Mononuclear cell (primary cell): ENCODE results near the gene SCMH1. TPM values are rescaled to one million over a fixed set of nuclear protein-coding genes. Genes with fewer than 3 reads are reported as not detected.

Experiments used
- H3K27me3 ChIP-seq: 2 replicates; pipeline ENCODE4 v1.6.0; 2011; ENCODE audit warnings: low read length, control low read depth; ENCODE audit not compliant: insufficient read depth
- H3K4me1 ChIP-seq: 2 replicates; pipeline ENCODE4 v1.5.1; 2011; ENCODE audit warnings: mild to moderate bottlenecking, low read length, control low read depth; ENCODE audit not compliant: insufficient read depth
- H3K4me3 ChIP-seq: 2 replicates; pipeline ENCODE4 v1.5.1; 2011; ENCODE audit warnings: mild to moderate bottlenecking, low read length, moderate library complexity
- H3K9me3 ChIP-seq: 2 replicates; pipeline ENCODE4 v1.5.1; 2011; ENCODE audit warnings: low read depth, mild to moderate bottlenecking, control low read depth, low read length
- total RNA-seq: library from RNA; depleted of rRNA; stranded (reverse); fragments of >200 nt; gene quantifications from one replicate; pipeline ENCODE4 v1.2.3, GENCODE V29; 2012

The SCMH1 gene
- total RNA-seq, 1 donor, result 13.5 TPM

DNA sequence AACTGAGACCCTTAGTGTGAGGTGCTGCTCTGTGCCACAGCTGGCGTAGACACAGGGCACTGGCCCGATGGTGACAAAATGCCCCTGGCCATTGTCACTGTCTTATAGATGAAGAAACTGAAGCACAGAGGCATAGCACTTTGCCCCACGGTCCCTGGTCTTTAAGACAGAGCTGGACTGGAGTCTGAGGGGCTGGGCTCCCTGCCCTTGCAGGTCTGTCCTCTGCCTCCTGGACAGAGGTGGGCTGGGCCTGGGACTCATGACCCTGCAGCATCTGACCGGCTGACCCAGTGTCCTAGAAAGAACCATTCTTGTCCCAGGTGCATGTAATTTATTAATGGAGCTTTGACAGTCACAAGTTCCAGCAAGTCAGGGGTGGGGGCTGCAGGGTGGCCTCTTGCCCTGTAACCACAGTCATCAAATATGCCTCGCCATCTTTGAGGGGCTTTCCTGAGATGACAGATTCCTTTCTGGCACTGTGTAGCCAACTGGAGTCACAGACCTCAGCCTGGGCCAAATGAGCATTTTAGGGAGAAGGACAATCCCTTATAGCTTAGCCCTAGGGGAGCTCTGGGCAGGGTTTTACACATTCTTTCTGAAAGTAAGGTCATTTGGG is 226.7 kb downstream of the SCMH1 start:
- Histone ChIP-seq H3K27me3 (no peaks in the 10 kb centered on the region), H3K4me1 (peaks cover 14% of the 10 kb centered on the region)

DNA sequence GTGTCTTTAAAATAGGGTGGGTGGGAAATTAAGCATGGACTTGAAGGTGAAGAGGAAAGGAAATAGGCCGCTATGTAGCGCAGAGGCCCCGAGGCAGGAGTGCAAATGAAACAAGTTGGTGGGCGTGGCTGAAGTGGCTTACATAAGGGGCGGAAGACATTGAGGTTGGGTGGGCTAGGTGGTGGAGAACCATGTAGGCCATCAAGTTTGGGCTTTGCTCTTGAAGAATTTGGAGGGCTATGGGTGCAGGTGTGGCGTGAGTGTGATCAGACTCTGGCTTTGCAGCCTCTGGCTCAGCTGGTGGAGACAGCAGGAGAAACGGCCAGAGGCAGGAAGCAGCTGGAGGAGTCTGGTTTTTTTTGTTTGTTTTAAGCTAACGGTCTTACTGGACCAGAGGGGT is 227.2 kb downstream of the SCMH1 start:
- Histone ChIP-seq H3K4me1 (peaks cover 14% of the 10 kb centered on the region), H3K27me3 (no peaks in the 10 kb centered on the region)

More for the DNA sequence above, 226.7 kb downstream of the SCMH1 start:
- Histone ChIP-seq H3K9me3 (no peaks in the 10 kb centered on the region), H3K4me3 (no peak overlapping the region)

DNA sequence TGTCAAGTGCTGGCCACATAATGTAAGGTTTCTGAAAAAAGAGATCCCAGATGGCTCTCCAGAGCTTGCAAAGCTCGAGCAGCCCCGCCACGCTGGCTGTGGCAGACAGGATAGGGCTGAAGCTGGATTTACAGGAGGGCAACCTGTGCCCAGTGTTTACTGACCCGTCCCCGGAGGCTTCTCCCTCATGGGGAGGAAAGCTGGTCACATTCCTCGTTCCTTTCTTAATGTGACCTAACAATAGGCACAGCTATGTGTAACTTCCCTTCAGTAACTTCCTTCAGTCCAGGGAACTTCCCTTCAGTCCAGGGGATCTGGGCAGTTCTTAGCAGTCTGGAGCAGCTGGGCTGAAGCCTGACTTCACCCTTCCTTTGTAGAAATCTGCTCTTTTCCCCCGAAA is 228.3 kb downstream of the SCMH1 start:
- H3K27me3 ChIP-seq, result no peaks in the 10 kb centered on the region
- H3K9me3 ChIP-seq, result no peaks in the 10 kb centered on the region
- H3K4me1 ChIP-seq, result peaks cover 14% of the 10 kb centered on the region
- H3K4me3 ChIP-seq, result no peak overlapping the region

More for the DNA sequence above, 227.2 kb downstream of the SCMH1 start:
- H3K4me3 ChIP-seq, result no peak overlapping the region
- no peaks in the 10 kb centered on the region for H3K9me3 ChIP-seq

DNA sequence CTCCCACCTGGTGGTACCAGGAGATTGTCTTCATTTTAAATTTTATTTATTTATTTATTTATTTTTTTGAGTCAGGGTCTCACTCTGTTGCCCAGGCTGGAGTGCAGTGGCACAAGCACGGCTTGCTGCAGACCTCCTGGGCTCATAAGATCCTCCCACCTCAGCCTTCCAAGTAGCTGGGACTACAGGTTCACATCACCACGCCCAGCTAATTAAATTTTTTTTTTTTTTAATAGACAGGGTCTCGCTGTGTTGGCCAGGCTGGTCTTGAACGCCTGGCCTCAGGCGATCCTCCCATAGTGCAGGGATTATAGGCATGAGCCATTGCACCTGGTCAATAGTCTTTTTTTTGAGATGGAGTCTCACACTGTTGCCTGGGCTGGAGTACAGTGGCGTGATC is 229.1 kb downstream of the SCMH1 start:
- Histone ChIP-seq H3K4me3 (no peak overlapping the region), H3K27me3 (no peaks in the 10 kb centered on the region), H3K9me3 (no peaks in the 10 kb centered on the region), H3K4me1 (peaks cover 14% of the 10 kb centered on the region)

DNA sequence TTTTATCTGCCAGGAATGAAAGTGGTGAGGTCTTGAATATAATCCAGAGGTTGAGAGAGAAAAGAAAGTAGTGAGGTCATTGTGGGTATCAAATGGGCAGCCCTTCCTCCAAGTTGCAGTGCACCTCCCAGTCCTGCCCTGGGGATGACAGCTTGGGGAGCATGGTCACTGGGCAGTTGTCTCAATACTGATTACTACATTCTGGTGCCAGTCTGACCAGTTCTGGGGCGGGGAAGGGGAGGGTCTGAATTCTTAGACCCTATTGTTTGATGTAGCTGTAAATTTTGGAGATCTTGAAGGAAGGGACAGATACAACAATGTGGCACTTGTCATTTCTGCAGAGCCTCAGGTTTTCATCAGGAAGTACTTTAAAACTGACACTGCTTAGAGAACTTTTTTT is 231.8 kb downstream of the SCMH1 start:
- Histone ChIP-seq H3K9me3 (no peaks in the 10 kb centered on the region), H3K27me3 (no peaks in the 10 kb centered on the region), H3K4me1 (peaks cover 14% of the 10 kb centered on the region), H3K4me3 (no peak overlapping the region)

DNA sequence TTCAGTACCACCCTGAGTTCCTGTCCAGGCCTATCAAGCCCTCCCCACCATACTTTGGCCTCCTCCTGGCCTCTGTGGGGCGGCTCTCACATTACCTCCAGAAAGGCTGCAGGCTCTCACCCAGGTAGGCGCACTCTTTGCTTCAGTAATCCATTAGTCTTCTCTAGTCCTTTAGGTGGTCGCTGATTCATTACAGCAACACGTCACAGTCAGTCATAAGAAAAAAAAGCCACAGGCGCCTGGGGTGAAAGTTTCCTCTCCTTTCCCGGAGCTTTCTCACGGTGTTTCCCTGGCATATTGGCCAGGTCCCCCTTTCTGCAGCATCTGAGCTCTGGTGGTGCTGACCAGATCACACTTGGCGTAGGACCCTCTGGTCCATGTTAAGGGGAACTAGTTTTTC is 232.6 kb downstream of the SCMH1 start:
- H3K4me3 ChIP-seq, result no peak overlapping the region
- no peaks in the 10 kb centered on the region for H3K9me3 ChIP-seq
- peaks cover 9% of the 10 kb centered on the region for H3K4me1 ChIP-seq
- H3K27me3 ChIP-seq, result no peaks in the 10 kb centered on the region

DNA sequence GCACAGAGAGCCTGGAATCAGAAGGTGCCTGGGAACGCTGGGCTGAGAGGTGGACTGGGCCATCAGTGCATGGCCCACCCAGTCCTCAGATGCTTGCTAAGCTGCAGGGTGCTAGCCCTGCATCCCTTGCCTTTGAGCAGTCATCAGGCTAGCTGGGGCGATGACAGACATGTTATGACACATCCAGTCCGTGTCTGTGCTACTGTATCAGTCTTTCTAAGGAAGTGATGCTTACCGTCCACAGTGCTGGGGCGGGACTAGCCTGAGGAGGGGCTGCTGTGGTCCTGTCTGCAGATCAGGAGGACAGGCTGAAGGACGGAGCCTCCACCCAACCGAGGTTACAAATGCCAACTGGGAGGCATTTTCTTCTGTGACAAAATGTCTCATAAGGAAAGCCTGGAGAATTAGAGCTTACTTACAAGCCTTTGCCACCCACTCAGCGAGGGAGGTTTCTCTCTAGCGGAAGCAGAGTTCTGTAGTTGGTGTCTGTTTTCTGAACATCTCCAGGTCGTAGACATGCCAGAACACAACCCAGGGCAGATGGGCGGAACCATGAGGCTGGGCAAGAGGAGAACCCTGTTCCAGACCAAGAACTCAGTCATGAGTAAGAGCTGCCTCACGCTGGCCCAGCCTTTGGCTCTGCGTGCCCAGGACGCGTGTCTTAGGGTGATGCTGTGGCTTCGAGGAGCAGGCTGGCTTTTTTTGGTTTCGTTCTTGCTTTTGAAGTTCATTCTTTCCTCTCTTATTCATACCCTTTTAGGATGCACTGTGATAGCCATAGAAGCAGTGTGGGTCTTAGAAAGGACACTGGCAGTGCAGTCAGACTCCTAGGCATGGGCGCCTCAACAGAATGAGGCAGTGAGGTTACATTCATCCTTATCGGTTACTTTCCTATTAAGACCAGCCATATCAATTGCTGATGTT is 234.9 kb downstream of the SCMH1 start:
- Histone ChIP-seq H3K9me3 (no peaks in the 10 kb centered on the region), H3K4me1 (peaks cover 16% of the 10 kb centered on the region), H3K4me3 (no peak overlapping the region), H3K27me3 (no peaks in the 10 kb centered on the region)

DNA sequence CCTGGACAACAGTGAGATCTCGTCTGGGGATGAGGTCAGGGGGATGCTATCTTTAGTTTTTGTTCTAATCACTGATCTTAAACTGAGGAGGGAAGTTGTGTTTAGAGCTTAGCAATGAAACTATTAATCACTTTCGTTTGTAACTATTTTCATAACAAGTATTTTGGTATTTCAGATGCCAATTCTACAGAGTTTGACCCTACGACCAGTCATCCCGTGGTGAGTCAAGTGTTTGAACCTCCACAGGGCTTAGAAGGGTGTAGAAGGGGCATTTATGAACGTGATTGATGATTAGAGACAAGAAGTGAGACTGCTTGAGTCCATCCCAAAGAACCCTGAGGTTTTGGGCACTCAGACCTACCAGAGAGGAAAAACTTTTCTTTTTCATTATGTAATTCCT is 236.2 kb downstream of the SCMH1 start:
- no peaks in the 10 kb centered on the region for H3K27me3 ChIP-seq
- H3K9me3 ChIP-seq, result no peaks in the 10 kb centered on the region
- H3K4me1 ChIP-seq, result peaks cover 16% of the 10 kb centered on the region
- H3K4me3 ChIP-seq, result no peak overlapping the region

DNA sequence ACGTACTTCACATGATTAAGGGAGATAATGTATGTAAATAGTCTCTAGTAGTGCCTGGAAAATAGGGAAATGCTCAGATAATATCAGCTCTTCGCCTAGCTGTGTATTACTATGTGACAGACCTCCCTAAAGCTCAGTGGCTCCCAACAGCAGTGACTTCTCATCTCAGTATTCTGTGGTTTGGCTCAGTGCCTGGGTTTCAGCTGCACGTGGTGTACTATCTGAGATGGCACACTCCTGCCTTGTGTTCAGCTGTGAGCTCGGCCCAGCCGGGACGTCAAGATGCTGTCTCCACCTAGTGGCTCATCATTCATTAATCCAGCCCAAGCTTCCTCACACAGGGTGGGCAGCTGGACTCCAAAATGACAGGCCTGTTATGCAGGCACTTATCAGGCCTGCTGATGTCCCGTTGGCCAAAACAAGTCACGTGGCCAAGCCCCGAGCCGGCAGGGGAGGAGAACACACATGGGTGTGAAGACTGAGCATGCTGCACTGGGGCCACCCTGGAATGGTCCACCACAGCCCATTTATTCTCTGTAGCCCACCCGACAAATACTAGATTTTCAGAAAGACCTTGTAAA is 238.4 kb downstream of the SCMH1 start:
- H3K4me3 ChIP-seq, result no peak overlapping the region
- H3K4me1 ChIP-seq, result peaks cover 16% of the 10 kb centered on the region
- H3K27me3 ChIP-seq, result no peaks in the 10 kb centered on the region
- no peaks in the 10 kb centered on the region for H3K9me3 ChIP-seq

DNA sequence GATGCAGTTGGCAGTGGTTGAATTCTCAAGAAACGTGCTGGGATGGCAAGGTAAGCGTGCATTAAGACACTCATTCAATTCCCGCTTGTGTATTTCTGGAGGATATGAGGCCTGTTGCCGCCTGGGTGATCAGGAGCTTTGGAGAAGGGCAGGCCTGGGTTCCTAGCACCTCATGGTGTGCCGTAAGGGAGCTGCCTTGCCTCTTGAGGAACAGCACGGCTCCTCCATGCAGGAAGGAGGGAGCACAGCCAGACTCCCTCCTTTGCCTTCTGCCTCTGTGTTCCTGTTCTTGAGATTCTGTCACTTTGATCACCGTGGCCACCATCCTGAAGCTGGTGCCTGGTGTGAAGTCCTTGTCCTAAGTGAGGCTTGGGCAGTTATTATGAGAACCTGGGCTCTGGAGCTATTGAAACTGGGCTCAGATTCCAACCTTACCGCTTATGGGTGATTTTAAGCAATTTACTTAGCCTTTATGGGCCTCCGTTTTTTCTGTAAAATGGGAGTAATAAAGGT is 238.9 kb downstream of the SCMH1 start:
- Histone ChIP-seq H3K4me3 (no peak overlapping the region), H3K9me3 (no peaks in the 10 kb centered on the region), H3K4me1 (peaks cover 16% of the 10 kb centered on the region), H3K27me3 (no peaks in the 10 kb centered on the region)

DNA sequence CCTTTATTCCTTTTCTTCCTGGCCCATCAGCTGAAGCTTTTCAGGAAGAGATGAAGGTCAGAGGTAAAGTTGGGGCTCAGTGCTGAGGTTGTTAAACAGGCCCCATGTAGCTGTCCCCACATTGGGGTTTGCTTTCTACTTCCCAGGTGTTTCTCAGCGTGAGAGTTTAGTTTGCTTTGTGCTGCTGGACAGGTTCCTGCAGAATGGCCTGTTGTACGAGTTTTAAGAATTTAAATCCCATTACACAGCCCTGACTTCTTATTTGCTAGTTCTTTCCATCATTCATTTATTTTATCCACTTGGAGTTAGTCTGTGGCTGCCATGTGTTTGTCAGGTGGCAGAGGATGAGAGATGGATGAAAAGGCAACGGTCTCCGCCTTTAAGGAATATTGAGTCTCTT is 243.4 kb downstream of the SCMH1 start:
- Histone ChIP-seq H3K4me3 (no peak overlapping the region), H3K4me1 (peaks cover 12% of the 10 kb centered on the region), H3K9me3 (no peaks in the 10 kb centered on the region), H3K27me3 (no peaks in the 10 kb centered on the region)

DNA sequence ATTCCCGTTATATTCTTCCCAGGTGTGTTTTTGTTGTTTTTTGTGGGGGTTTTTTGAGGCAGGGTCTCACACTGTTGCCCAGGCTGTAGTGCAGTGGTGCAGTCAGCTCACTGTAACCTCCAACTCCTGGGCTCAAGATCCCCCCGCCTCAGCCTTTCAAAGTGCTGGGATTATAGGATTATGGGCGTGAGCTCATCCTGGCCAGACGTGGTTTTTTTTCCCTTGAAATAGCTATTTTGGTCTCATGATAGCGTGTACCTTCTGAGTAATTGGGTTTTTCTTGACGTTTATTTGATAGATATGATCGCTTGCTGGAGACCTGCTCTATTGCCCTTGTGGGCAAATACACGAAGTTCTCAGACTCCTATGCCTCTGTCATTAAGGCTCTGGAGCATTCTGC is 245.0 kb downstream of the SCMH1 start:
- no peaks in the 10 kb centered on the region for H3K27me3 ChIP-seq

DNA sequence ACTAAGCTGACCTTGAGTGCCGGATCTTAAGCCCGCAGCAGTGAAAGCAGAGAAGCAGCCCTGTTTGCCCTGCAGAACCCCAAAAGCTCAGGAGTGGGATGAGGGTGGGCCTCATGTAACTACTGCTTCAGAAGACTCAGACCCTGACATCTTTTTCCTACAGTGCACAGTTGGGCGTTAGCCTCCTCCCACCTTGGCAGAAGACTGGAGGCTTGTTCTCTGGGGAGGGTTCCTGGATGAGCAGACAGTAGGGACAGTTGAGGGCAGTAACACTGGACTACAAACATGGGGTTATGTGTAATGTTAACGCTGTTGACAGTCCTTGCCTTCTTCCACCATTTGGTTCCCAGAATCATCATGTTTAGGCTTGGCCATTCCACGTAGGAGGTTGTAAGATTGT is 253.0 kb downstream of the SCMH1 start:
- H3K27me3 ChIP-seq, result no peaks in the 10 kb centered on the region
- no peak overlapping the region for H3K4me3 ChIP-seq
- H3K4me1 ChIP-seq, result no peaks in the 10 kb centered on the region
- no peaks in the 10 kb centered on the region for H3K9me3 ChIP-seq

More for the DNA sequence above, 245.0 kb downstream of the SCMH1 start:
- H3K4me3 ChIP-seq, result no peak overlapping the region
- H3K9me3 ChIP-seq, result no peaks in the 10 kb centered on the region
- H3K4me1 ChIP-seq, result no peaks in the 10 kb centered on the region

DNA sequence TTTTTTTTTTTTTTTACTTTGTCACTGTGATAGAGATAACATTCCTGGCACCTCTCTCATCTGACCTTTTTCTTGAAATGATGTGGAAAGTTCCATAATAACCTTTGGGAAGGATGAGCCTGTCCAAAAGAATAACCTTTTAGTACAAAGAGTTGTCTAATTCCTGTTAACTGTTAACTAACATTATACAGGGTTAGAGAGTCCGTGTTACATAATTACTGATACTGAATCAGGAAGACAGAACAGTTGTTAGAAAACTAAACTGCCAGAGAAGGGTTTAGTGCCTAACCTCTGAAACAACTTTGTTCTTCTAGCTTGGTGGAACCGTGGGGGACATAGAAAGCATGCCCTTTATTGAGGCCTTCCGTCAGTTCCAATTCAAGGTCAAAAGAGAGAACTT is 253.8 kb downstream of the SCMH1 start:
- Histone ChIP-seq H3K4me3 (no peak overlapping the region), H3K4me1 (no peaks in the 10 kb centered on the region), H3K27me3 (no peaks in the 10 kb centered on the region), H3K9me3 (no peaks in the 10 kb centered on the region)
